Neural progenitor cell (in vitro differentiated cells): ENCODE results near the gene OLFM1.

Source experiments
- EZH2 ChIP-seq: fragments of 200-600 bp; sonication (generic); IDR thresholded peaks from 2 replicates; pipeline ENCODE4 v1.6.1; 2017; ENCODE audit warnings: antibody characterized with exemption, mild to moderate bottlenecking, moderate library complexity
- TF ChIP-seq, protein P1 (sequence below): fragments of 200-600 bp; sonication (generic); IDR thresholded peaks from 2 replicates; pipeline ENCODE4 v1.5.1; 2017; ENCODE audit warnings: antibody characterized with exemption, mild to moderate bottlenecking

DNA sequence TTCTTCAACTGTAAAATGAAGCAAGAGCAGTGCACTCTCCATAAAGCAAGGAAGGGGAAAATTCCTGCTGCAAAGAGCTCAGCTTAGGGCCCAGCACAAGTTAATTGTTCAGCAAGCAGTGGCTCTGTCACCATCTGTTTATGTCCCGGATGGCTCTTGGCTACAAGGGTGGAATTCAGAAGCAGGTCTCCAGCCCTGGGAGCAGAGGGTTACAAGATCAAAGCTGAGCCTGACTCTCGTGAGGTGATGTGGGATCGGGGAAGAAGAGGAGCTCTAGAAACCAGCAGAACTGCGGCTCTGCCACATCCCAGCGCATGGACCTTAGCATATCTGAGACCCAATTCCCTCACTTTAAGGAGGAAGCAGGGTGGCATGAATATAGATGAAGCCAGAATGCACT, 25.2 kb upstream of the OLFM1 start:
- TF ChIP-seq EZH2, result no peak
- TF ChIP-seq, protein P1, sequence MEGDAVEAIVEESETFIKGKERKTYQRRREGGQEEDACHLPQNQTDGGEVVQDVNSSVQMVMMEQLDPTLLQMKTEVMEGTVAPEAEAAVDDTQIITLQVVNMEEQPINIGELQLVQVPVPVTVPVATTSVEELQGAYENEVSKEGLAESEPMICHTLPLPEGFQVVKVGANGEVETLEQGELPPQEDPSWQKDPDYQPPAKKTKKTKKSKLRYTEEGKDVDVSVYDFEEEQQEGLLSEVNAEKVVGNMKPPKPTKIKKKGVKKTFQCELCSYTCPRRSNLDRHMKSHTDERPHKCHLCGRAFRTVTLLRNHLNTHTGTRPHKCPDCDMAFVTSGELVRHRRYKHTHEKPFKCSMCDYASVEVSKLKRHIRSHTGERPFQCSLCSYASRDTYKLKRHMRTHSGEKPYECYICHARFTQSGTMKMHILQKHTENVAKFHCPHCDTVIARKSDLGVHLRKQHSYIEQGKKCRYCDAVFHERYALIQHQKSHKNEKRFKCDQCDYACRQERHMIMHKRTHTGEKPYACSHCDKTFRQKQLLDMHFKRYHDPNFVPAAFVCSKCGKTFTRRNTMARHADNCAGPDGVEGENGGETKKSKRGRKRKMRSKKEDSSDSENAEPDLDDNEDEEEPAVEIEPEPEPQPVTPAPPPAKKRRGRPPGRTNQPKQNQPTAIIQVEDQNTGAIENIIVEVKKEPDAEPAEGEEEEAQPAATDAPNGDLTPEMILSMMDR, result no peak
